SKM-1 (cell line): ENCODE results near the gene USP34.

Source experiments
- DNase-seq: peaks from one replicate; lab custom pipeline; 2025; ENCODE audit not compliant: unreplicated experiment; lab: John Stamatoyannopoulos, UW

USP34 gene

GRCh38 chr2:61327173-61327572 lies 143.7 kb downstream of the USP34 start:
- DNase-seq: no peak

GRCh38 chr2:61326423-61326822 lies 144.5 kb downstream of the USP34 start:
- DNase-seq: no peak

- no peak for DNase-seq
Observed at GRCh38 chr2:61320181-61320580, 150.7 kb downstream of the USP34 start.

DNA sequence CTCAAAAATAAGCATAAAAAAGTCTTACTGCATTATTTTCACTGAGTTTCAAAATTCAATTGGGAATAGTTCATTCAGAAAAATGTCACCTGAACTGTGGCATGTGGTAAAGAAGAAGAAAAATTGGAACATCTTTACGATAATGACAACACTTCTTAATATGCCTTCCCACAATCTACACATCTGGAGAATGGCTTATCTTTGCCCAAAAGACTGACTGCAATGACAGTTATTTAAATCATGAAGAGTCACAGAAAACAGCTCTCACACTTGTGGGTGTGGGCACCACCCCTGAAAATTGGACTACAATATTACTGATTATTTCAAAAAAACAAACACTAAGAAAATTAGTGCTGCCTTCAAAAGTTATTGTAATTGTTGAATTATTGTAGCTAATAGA lies 152.3 kb downstream of the USP34 start:
- no peak for DNase-seq

DNA sequence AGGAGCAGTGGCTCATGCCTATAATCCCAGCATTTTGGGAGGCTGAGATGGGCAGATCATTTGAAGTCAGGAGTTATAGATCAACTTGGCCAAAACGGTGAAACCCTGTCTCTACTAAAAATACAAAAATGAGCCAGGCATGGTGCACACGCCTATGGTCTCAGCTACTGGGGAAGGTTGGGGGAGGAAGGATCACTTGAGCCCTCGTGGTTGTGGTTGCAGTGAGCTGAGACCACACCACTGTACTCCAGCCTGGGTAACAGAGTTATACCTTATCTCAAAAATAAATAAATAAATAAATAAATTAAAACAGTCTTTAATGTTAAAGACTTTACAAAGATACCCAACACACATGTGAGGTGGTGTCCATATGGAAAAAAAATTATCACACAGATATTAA lies 174.9 kb downstream of the USP34 start:
- no peak for DNase-seq

DNA sequence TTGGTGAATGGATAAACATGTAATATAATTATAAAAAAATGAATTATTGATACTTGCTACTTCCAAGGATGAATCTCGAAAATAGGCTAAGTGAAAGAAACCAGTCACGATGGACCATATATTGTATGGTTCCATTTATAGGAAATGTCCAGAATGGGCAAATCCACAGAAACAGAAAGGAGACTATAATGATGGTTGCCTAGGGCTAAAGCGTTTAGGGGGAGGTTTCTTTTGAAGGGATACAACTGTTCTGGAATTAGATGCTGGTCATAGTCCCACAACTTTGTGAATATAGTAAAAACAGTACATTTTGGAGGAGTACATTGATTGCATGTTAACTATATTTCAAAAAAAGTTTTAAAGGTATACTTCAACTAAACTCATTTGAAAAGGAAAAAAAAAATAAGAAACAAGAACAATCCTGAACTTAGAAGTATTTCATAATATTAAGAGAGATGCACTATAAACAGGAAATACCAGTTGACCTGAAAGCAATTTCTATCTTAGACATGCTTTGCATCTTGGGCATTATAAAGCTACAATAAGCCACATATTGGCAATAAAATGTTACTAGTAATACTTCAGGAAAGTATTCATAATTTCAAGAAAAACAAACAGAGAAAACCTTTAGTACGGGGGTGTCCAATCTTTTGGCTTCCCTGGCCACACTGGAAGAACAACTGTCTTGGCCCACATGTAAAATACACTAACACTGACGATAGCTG lies 178.9 kb downstream of the USP34 start:
- DNase-seq: no peak

DNA sequence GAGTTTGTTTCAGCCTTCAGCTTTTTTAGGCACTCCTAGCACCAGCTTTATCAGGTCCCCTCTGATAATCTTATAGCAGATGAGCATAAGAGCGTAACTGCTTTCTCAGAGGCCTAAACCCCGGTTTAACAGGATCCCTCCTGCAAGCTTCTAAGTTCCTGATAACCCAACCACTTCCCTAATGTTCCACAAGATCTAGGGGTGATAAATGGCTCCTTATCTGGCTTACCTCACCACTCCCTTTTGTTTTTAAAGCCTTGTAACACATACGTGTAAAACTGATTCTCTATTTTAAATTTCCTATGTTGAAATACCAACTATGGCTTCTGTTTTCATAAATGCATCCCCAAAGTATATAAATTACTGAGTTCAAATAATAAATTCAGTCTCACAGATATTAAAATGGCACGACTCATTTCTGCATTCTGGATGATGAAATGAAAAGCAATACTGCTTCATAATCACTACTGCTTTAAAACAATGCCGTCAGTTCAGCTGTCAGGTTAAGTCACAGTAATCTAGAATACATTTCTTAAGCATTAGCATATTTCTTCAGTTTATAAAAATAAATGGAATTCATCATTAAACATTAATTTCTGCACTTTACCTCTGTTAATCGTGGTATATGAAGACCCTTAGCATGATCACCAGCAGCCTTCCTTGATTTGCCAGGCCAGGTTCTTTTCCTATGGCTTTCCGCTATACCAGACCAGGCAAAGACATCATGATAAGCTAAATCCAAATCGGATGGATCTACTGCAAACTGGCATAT lies 182.6 kb downstream of the USP34 start:
- DNase-seq: no peak

- DNase-seq: no peak
Observed at GRCh38 chr2:61287254-61287653, 183.6 kb downstream of the USP34 start.

- no peak for DNase-seq
Observed at GRCh38 chr2:61283443-61284160, 187.3 kb downstream of the USP34 start.

DNA sequence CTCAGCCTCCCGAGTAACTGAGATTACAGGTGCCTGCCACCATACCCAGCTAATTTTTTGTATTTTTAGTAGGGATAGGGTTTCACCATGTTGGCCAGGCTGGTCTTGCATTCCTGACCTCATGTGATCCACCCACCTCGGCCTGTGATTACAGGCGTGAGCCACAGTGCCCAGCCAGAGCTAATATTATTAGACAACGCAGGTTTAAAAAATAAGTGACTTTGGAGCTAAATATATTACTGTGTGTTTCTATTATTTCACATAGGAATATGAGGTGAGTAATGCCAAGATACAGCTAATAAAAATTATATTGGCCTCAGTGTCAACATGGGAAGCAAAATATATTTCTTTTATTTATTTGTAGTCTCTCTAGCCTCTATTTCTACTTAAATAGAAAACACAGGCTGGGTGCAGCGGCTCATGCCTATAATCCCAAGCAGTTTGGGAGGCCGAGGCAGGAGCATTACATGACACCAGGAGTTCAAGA lies 188.7 kb downstream of the USP34 start:
- DNase-seq: no peak

DNA sequence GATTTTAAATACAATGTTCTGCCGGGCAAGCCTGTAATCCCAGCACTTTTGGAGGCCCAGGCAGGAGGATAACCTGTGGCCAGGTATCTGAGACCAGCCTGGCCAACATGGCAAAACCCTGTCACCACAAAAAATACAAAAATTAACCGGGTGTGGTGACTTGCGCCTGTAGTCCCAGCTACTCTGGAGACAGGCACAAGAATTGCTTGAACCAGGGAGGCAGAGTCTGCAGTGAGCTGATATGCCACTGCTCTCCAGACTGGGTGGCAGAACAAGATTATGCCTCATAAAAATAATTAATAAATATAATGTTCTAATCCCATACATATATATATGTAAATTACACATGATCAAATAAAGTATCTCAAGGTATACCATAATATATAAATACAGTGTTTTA lies 189.6 kb downstream of the USP34 start:
- DNase-seq: no peak

- no peak for DNase-seq
Observed at GRCh38 chr2:61277756-61278155, 193.1 kb downstream of the USP34 start.

DNA sequence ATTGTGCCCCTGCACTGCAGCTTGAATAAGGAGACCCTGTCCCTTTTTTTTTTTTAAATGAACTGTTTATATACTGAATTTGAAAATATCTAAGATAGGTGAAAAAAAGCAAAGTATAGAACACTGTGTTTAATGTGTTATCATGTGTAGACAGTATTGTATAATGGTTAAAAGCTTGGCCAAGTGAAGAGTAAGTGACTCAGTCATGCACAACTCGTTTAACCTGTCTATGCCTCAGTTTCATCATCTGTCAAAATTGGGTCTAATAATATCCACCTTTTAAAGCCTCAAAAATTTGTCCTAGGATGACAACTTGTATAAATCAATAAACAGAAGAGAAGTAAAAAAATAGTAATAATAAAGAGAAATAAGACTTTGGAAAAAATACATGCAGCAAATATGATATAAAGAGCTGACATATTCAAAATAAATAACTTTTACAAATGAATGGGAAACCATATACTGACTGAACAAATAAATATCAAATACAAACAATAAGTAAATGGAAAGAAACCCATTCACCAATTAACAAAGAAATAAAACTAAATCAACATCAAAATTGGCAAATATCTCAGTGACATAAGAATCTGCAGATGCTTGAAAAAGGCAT lies 195.2 kb downstream of the USP34 start:
- no peak for DNase-seq

DNA sequence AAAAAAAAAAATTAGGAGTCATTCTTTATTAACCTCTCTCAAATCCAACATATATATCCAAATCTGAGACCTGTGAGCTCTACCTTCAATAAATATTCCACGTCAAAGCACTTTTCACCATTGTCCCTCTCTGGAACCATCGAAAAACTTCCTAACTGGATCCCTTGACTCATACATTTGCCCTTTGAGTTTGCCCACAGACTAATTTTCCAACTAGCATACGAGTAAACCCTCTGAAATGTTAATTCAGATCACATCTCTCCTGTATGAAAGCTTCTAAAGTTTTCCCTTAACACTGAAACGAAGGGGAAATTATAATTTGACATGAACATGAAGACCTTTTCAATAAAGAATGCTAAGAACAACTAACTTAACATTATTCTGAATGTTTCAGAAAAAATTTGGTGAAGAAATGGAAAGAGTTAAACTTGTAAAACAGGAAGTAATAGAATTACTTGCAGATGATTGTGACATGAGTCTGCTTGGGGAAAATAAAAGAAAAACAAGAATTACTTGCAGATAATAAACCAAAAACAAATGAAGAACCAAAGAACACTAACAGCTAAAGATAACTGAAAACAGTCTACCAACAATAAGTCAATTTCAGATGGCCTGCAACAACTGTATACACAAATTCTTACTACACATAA lies 198.3 kb downstream of the USP34 start:
- DNase-seq: no peak

GRCh38 chr2:61268249-61268648 lies 202.6 kb downstream of the USP34 start:
- DNase-seq: no peak

DNA sequence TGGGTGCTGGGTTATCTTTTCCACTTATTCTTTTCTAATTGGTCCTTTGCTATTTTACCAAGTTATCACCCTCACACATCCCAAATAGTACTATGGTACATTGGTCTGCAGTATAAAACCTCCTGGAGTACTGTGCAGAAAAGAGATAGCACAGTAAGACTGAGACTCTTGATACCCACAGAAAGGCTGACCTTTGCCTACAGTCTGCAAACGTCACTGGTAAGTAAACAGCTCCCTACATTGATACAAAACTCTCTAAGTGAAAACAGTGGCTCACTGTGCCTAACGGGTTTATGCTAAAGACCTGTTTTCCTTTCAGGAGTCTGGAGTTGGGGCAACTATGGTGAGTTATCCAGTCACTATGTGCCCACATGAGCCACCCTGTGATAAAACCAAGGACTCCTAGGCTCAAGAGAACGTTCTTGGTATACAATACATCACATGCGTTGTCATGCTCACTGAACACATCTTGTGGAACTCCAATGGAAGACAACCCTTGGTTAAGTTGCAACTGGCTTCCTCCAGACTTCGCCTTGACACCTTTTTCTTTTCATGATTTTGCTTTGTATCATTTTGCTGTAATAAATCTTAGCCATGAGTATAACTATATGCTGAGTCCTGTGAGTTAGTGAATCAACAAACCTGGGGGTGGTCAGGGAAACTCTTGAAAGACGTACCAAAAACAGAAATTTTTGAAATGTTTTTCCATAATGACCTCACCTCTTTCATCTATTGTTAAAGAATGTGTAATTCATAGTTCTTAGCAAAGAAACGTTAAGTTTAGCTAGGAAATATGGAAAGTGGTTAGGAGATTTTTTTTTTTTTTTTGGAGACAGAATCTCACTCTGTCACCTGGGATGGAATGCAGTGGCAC lies 204.0 kb downstream of the USP34 start:
- no peak for DNase-seq

GRCh38 chr2:61263830-61264229 lies 207.1 kb downstream of the USP34 start:
- DNase-seq: no peak

DNA sequence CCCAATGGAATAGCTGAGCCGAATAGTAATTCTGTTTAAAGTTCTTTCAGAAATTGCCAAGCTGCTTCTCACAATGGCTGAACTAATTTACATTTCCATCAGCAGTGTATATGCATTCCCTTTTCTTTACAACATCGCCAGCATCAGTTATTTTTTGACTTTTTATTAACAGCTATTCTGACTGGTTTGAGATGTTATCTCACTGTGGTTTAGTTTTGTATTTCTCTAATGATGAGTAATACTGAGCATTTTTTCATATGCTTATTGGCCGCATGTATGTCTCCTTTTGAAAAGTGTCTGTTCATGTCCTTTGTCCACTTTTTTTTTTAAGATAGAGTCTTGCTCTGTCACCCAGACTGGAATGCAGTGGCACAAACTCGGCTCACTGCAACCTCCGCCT lies 208.2 kb downstream of the USP34 start:
- no peak for DNase-seq

DNA sequence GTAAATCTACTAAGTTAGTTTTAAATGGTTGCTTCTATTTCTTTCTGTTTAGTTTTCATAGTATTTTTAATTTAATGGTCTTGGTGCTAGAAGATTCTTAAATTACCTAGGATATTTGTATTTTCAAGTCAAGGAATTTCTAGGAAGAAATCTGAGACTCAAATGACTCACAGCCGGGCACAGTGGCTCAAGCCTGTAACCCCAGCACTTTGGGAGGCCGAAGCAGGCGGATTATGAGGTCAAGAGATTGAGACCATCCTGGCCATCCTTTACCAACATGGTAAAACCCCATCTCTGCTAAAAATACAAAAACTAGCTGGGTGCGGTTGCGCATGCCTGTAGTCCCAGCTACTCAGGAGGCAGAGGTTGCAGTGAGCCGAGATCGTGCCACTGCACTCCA lies 213.4 kb downstream of the USP34 start:
- no peak for DNase-seq
